Muscle layer of duodenum (tissue), 2 donors: ENCODE measurements around the gene RIMS4.

Experiments used
- H3K27ac ChIP-seq: one replicate; pipeline ENCODE4 v1.7.0; 2013; ENCODE audit warnings: mild to moderate bottlenecking, low read length
- H3K27me3 ChIP-seq: one replicate; pipeline ENCODE4 v1.7.0; 2013; ENCODE audit warnings: low read depth, mild to moderate bottlenecking, control low read depth, low read length
- H3K36me3 ChIP-seq, 2 donors: one replicate each; pipeline ENCODE4 v1.7.0; 2013; ENCODE audit warnings: low read length in 2 of 2, control low read depth in 1 of 2, mild to moderate bottlenecking in 1 of 2; ENCODE audit not compliant: insufficient read depth in 2 of 2, control insufficient read depth in 1 of 2
- H3K4me1 ChIP-seq, 2 donors: one replicate each; pipeline ENCODE4 v1.7.0; 2013; ENCODE audit warnings: low read length in 2 of 2, mild to moderate bottlenecking in 2 of 2, control low read depth in 1 of 2, moderate library complexity in 1 of 2; ENCODE audit not compliant: insufficient read depth in 2 of 2, control insufficient read depth in 1 of 2
- H3K4me3 ChIP-seq, 2 donors: one replicate each; pipeline ENCODE4 v1.7.0; 2013; ENCODE audit warnings: low read length in 2 of 2, low read depth in 1 of 2, mild to moderate bottlenecking in 1 of 2
- H3K9me3 ChIP-seq, 2 donors: one replicate each; pipeline ENCODE4 v1.7.0; 2013; ENCODE audit warnings: low read length in 2 of 2, control low read depth in 1 of 2, mild to moderate bottlenecking in 1 of 2; ENCODE audit not compliant: control insufficient read depth in 1 of 2
- donor health status: healthy.

The RIMS4 gene

DNA sequence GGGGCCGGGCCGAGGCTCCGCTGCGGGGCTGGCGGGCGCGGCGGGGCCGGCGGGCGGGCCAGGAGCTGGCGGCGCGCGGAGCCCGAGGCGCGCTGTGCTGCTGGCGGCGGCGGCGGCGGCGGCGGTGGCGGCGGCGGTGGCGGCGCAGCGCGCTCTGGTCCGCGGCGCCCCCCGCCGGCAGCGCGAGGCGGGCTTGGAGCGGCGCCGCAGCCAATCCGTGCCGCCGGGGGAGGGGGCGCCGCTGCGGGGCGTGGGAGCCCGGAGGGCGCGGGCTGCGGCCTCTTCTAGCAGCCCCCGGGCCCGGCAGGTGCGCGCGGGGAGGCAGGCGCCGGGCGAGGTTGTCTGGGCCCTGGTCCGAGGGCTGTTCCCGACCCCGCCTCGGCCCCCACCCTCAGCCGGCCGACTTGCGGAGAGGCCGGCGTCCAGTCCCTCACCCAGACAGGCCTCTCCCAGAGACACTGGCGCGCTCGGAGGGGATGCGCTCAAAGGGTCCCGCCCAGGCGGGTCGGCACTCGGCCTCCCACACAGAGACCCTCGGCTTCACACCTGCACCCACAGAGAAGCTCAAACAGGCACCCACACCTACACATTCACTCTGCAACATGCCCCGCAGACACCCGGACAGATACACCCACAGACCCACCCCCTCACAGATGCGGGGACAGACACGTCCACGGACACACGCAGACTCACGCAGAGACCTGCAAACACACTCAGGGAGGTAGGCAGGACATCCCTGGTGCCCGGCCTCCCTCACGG is at the start of gene RIMS4:
Gene RIMS4, minus strand, starts transcription at position 156 of the 759 bp plus-strand sequence. CDS start 275 bp downstream, outside the sequence.
- H3K4me3 ChIP-seq: peak within 1 kb of the TSS in 1 of 2 donors; percentile 7
- no peak within 1 kb of the TSS for H3K27ac ChIP-seq
- H3K36me3 ChIP-seq: no peaks in the 10 kb centered on the region

GRCh38 chr20:44858606-44859360 is 48.4 kb upstream of the RIMS4 start:
- Histone ChIP-seq H3K9me3 (no peaks in the 10 kb centered on the region), H3K4me3 (no peak overlapping the region), H3K36me3 (no peaks in the 10 kb centered on the region), H3K4me1 (peaks cover 0 to 9% of the 10 kb centered on the region in 2 donors), H3K27me3 (no peaks in the 10 kb centered on the region), H3K27ac (no peak overlapping the region)

More for the DNA sequence above, at the start of gene RIMS4:
- peaks cover 10 to 20% of the 10 kb centered on the region in 2 donors for H3K9me3 ChIP-seq
- peaks cover 0 to 9% of the 10 kb centered on the region in 2 donors for H3K4me1 ChIP-seq
- peaks cover 36% of the 10 kb centered on the region for H3K27me3 ChIP-seq

GRCh38 chr20:44856856-44857448 is 46.6 kb upstream of the RIMS4 start:
- Histone ChIP-seq H3K9me3 (no peaks in the 10 kb centered on the region), H3K4me3 (no peak overlapping the region), H3K27me3 (no peaks in the 10 kb centered on the region), H3K4me1 (peaks cover 0 to 7% of the 10 kb centered on the region in 2 donors), H3K36me3 (no peaks in the 10 kb centered on the region), H3K27ac (no peak overlapping the region)

DNA sequence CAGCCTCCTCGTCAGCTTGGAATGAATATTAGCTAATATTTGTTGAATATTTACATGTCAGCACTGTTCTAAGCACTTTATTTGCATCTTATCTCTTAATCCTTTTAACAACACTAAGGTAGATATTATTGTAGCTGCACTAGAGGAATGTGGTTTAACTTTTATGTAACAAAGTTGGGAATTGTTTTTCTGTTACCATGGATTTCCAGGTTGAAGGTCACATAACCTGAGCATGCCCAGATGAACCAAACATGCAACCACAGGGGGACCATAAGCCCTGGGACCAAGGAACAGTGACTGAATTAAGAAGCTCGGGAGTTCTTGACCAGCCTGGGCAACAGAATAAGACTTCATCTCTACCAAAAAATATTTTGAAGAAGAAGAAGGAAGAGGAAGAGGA is 46.1 kb upstream of the RIMS4 start:
- H3K9me3 ChIP-seq: no peaks in the 10 kb centered on the region
- H3K4me1 ChIP-seq: peaks cover 0 to 2% of the 10 kb centered on the region in 2 donors
- no peak overlapping the region for H3K27ac ChIP-seq
- no peaks in the 10 kb centered on the region for H3K27me3 ChIP-seq
- H3K36me3 ChIP-seq: no peaks in the 10 kb centered on the region
- H3K4me3 ChIP-seq: no peak overlapping the region

DNA sequence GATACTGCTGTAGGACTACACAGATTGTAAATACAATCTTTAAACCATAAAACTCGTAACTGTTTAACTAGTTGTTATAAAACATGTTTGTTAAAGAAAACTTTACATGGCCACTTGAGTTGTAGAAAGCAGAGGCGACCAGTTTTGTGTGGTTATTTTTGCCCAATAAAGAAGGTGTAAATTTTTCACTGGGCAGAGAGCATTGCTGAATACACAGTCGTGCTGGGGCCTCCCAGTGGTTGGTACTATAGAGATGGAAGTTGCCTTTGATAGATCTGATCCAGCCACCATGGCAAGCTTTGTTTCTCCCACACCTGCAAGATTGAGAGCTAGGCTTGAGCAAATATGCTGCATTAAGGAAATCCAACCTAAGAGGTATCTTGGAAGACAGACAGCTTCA is 41.2 kb upstream of the RIMS4 start:
- peaks cover 3% of the 10 kb centered on the region for H3K27me3 ChIP-seq
- H3K4me1 ChIP-seq: no peaks in the 10 kb centered on the region
- H3K4me3 ChIP-seq: no peak overlapping the region
- H3K27ac ChIP-seq: no peak overlapping the region
- H3K9me3 ChIP-seq: no peaks in the 10 kb centered on the region
- H3K36me3 ChIP-seq: no peaks in the 10 kb centered on the region

GRCh38 chr20:44850837-44851236 is 40.5 kb upstream of the RIMS4 start:
- Histone ChIP-seq H3K27ac (no peak overlapping the region), H3K4me3 (no peak overlapping the region), H3K36me3 (no peaks in the 10 kb centered on the region), H3K9me3 (no peaks in the 10 kb centered on the region), H3K27me3 (peaks cover 3% of the 10 kb centered on the region), H3K4me1 (no peaks in the 10 kb centered on the region)

DNA sequence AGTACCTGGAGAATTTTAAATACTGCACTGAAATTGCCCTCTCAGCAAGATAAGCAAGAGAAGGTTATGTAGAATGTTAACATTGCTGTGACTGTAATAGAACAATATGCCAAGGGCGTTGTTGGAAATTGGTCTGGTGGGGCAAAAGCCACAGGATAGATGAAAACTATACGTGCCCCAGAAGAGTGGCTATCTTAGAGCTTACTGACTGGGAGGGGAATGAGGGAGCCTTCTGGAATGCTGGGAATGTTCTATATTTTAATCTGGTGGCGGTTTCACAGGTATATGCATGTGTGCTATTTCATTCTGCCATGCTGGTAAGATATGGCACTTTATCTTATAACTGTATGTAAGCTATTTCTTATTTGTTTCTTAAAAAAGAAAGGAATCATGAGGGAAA is 39.9 kb upstream of the RIMS4 start:
- Histone ChIP-seq H3K4me1 (no peaks in the 10 kb centered on the region), H3K9me3 (no peaks in the 10 kb centered on the region), H3K27ac (no peak overlapping the region), H3K36me3 (no peaks in the 10 kb centered on the region), H3K27me3 (peaks cover 3% of the 10 kb centered on the region), H3K4me3 (no peak overlapping the region)

- Histone ChIP-seq H3K27me3 (peaks cover 3% of the 10 kb centered on the region), H3K4me3 (no peak overlapping the region), H3K36me3 (no peaks in the 10 kb centered on the region), H3K4me1 (no peaks in the 10 kb centered on the region), H3K9me3 (no peaks in the 10 kb centered on the region), H3K27ac (no peak overlapping the region)
These were observed 39.4 kb upstream of the RIMS4 start for GRCh38 chr20:44849703-44850102.

DNA sequence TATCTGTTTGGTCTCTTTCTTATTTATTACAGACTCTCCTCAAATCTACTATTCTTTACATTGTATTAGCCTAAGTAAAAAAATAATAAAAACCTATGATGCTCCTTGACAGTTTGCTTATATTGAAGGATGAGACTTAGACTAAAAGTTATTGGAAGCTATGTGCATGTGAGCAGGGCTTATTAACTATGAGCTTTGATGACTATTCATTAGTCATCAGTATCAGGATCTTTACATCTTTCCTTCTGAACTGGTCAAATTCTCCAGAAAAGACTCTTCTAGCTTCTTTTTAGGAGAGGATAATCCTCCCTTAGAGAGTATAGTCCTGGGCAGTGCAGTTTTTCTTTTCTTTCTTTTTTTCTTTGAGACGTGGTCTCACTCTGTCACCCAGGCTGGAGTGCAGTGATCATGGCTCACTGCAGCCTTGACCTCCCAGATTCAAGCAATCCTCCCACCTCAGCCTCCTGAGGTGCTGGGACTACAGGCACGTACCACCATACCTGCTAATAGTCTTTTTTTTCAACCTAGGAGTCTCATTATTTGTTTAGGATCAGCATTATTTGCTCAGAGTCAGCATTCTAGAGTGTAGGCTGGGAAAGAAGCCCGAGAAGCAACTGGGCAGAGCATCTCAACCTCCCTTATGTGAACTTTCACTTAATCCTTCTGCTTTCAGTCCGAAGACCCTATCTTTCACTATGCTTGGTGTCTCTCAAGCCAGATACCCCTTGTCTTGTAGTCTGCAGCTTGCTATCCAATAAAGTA is 38.1 kb upstream of the RIMS4 start:
- Histone ChIP-seq H3K27ac (no peak overlapping the region), H3K36me3 (no peaks in the 10 kb centered on the region), H3K4me1 (no peaks in the 10 kb centered on the region), H3K27me3 (peaks cover 3% of the 10 kb centered on the region), H3K4me3 (no peak overlapping the region), H3K9me3 (no peaks in the 10 kb centered on the region)

GRCh38 chr20:44843876-44844275 is 33.5 kb upstream of the RIMS4 start:
- H3K9me3 ChIP-seq: no peaks in the 10 kb centered on the region
- no peaks in the 10 kb centered on the region for H3K4me1 ChIP-seq
- H3K27ac ChIP-seq: no peak overlapping the region
- no peaks in the 10 kb centered on the region for H3K36me3 ChIP-seq
- H3K27me3 ChIP-seq: no peaks in the 10 kb centered on the region
- no peak overlapping the region for H3K4me3 ChIP-seq

- Histone ChIP-seq H3K4me3 (no peak overlapping the region), H3K27me3 (no peaks in the 10 kb centered on the region)
These were observed 31.6 kb upstream of the RIMS4 start for GRCh38 chr20:44841955-44842354.

More at GRCh38 chr20:44841955-44842354, 31.6 kb upstream of the RIMS4 start:
- Histone ChIP-seq H3K27ac (no peak overlapping the region), H3K9me3 (no peaks in the 10 kb centered on the region), H3K36me3 (no peaks in the 10 kb centered on the region), H3K4me1 (no peaks in the 10 kb centered on the region)
